ENCODE results near the gene MC1R.

- no peak for TF ChIP-seq CTCF (conservative IDR thresholded peaks at IDR 0.05; ENCODE audit: low read length)
- no peak for TF ChIP-seq EZH2phosphoT487 (IDR thresholded peaks at IDR 0.05; ENCODE audit: borderline replicate concordance, low read depth, low read length)
These were observed 13.8 kb upstream of the MC1R start for GRCh38 chr16:89904606-89905510.

Measured in OCI-LY7 (cell line).